Ecto neural progenitor cell (in vitro differentiated cells): Measurements from ENCODE around the gene NR2F6.

Experiments used
- DNase-seq: peaks from one replicate; pipeline ENCODE4 v3.0.0-alpha.2; 2018; ENCODE audit warnings: low spot score

The NR2F6 gene

DNA sequence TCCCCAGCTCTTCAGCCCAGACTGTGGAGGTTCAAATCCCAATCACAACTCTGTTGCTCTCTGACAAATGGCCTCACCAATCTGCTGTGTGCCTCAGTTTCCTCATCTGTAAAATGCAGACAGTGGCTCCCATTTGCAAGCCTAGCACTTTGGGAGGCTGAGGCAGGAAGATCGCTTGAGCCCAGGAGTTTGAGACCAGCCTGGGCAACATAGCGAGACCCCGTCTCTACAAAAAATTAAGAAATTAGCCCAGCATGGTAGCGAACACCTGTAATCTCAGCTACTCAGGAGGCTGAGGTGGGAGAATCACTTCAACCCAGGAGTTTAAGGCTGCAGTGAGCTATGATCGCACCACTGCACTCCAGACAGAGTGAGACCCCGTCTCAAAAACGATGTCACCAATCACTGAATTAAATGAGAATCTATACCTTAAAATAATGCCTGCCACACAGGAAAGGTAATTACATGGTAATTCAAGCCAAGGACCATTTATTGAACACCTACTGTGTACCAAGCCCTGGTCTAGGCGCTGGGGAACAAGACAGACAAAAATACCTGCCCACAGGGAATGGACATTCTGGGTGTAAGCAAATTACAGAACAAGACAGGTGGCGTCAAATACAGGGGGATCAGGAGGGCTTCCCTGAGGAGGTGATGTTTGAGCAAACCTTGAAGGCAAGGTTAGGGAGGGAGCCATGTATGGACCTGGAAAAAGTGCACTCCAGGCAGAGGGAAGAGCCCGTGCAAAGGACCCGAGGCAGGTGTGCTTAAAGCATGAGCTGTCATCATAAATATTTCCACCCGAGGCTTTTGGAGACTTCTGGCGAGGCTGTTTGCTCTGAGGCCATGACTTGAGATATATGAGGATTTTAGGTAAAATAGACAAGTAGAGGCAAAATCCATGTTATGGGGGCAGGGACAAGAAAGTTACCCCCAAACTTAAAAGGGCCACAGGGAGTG is 7.7 kb downstream of the NR2F6 start:
- no peak for DNase-seq

DNA sequence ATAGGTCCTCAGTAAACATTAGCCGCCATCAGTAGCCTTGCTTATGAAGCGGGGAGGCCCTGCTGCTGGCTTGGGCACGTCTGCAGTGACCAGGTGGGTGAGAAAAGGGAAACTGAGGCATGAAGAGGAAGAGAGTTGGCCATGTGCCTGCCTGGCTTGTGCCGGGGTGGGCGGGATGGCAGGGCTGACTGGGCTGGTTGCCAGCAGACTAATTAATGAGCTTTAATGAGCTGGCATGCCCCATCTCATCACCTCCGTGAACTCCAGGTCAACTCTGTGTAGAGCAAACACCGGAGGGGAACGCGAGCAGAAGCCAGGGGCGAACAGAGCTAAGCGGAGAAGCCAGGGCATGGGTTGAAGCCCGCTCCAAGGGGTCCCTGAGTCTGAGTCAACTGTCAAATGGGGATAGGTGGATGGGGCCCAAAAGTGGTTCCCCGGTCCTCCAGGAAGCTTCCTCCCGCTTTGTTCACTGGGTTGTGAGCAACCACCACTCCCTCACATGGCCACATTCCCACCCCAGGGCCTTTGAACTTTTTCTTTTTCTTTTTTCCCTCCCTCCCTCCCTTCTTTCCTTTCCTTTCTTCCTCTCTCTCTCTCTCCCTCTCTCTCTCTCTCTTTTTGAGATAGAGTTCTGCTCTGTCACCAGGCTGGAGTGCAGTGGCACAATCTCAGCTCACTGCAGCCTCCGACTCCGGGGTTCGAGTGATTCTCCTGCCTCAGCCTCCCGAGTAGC is 8.7 kb downstream of the NR2F6 start:
- DNase-seq, result no peak

- DNase-seq, result no peak
Measured at GRCh38 chr19:17235971-17236777, 9.5 kb downstream of the NR2F6 start.

- peak; percentile 82 for DNase-seq
Measured at GRCh38 chr19:17235300-17235970, 10.3 kb downstream of the NR2F6 start.

- no peak for DNase-seq
Measured at GRCh38 chr19:17234911-17235299, 10.8 kb downstream of the NR2F6 start.

DNA sequence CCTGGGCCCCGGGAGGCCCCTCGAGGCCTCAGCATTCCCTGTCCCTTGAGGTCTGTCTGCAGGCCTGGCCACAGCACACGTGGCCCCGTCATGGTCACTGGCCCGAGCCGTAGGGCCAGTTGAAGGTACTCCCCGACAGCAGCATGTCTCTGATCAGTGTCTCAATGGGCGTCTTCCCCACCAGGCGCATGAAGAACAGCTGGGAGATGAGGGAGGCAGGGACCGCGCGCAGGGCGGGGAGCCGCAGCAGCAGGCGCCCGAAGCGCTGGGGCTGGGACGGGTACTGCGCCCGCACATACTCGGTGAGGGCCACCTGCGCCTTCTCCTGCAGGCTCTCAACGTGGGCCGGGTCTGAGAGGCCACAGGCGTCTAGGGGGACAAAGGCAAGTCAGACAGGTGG is 13.5 kb downstream of the NR2F6 start:
- no peak for DNase-seq

- no peak for DNase-seq
Measured at GRCh38 chr19:17229890-17230289, 15.8 kb downstream of the NR2F6 start.

DNA sequence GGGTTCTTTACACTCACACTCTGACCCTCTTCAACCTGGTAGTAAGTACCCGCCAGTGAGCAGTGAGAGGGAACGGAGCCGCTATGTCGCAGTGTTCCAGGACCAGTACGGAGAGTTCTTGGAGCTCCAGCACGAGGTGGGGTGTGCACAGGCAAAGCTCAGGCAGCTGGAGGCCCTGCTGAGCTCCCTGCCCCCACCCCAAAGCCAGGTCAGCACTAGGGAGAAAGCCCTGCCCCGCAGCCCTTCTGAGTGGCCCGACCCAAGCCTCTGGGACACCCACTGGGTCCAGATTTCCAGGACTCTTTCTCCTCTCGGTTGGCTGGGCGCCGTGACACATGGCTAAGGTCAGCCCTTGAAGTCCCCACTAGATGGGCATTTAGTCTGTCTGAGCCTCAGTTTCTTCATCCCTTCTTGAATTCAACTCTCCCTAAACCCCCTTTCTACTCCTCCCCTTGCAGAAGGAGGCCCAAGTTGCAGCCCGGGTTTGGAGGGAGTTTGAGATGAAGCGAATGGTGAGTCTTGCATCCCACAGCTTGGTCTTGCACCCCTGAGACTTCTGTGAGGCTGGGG is 17.8 kb downstream of the NR2F6 start:
- DNase-seq, result no peak

- peak; percentile 98 for DNase-seq
Measured at GRCh38 chr19:17226002-17226933, 19.5 kb downstream of the NR2F6 start, which contains the start of gene OCEL1. TSS of gene OCEL1 (plus strand) at chr19:17226226. CDS start at chr19:17226248, 22 bp downstream.

DNA sequence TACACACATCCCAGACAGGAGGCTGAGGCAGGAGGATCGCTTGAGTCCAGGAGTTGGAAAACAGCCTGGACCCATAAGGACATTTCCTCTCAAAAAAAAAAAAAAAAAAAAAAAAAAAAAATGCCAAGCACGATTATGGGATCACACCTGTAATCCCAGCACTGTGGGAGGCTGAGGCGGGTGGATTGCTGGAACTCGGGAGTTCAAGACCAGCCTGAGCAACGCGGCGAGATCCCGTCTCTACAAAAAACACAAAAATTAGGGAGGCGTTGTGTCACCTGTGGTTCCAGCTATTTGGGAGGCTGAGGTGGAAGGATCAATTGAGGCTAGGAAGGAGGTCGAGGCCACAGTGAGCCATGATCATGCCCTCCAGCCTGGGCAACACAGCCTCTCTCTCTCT is 20.7 kb downstream of the NR2F6 start:
- no peak for DNase-seq

- no peak for DNase-seq
Measured at GRCh38 chr19:17220207-17220758, 25.4 kb downstream of the NR2F6 start.

DNA sequence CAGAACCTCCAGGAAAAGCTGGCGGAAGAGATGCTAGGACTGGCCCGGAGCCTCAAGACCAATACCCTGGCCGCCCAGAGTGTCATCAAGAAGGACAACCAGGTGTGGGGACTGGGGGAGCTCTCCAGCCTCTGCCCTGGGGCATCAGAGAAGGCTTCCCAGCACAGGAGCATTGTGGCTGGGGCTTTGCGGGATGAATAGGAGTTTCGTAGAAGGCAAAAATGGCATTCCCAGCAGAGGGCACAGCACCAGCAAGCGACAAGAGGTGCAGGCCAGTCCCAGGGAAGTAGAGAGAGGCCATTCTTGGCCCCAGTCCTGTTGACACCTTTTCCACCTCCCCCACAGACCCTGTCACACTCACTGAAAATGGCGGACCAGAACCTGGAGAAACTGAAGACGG is 26.4 kb downstream of the NR2F6 start:
- no peak for DNase-seq

- DNase-seq, result no peak
Measured at GRCh38 chr19:17216058-17216670, 29.6 kb downstream of the NR2F6 start.

- peak; percentile 92 for DNase-seq
Measured at GRCh38 chr19:17215127-17215971, 30.4 kb downstream of the NR2F6 start, which contains the start of gene USE1. TSS of gene USE1 (plus strand) at chr19:17215357. CDS start at chr19:17215406, 49 bp downstream.

DNA sequence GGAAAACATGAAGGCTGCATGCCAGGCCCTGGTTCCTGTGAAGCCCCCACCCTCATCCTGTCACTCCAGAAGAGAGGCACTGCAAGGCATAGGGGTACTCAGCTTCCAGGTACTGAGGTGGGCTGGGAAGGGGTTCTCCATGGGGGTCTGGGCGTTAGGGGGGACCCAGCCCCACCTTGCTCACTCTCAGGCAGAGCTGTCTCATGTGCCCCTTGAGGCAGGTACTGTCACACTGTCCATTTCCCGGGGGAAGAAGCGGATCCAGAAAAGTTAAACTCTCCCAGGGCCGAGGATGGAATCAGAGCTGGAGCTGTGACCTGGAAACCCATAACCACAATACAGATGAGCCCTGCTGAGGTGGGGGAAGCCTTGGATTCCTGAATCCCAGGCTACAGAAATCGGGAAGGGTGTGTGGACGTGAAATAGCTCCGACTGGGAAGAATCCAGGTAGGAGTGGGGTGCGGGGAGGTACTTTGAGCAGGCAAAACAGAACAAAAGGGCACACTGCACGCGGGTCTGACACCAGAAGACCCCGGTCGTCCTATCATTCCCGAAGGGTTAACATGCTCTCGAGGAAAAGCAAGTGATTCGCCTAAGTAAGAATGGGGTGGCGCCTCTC is 31.1 kb downstream of the NR2F6 start:
- DNase-seq, result no peak

DNA sequence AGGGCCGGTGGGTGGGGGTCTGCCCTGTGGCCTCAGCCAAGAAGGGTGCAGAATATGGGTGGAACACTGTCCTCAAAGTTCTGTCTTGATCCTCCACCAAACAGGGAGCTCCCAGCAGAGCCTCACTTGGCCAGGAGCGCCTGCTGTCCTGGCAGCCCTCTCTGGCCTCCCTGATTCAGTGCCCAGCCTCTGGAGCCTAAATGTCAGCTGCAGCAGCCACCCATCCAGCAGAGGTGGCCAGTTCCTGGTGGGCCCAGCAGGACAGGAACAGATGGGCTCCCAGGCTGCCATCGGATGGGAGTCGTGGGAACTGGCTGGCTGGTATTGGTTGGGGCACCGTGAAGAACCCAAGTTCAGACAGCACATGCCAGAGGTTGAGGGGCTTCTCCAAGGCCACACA is 32.4 kb downstream of the NR2F6 start:
- no peak for DNase-seq

GRCh38 chr19:17211547-17212446 is 33.9 kb downstream of the NR2F6 start:
- DNase-seq, result no peak
